ENCODE results near the gene CXCR1. TPM values are rescaled to one million over a fixed set of nuclear protein-coding genes. Genes with fewer than 3 reads are reported as not detected.

CXCR1 gene
- total RNA-seq, 2 experiments from 2014 or later: not detected

DNA sequence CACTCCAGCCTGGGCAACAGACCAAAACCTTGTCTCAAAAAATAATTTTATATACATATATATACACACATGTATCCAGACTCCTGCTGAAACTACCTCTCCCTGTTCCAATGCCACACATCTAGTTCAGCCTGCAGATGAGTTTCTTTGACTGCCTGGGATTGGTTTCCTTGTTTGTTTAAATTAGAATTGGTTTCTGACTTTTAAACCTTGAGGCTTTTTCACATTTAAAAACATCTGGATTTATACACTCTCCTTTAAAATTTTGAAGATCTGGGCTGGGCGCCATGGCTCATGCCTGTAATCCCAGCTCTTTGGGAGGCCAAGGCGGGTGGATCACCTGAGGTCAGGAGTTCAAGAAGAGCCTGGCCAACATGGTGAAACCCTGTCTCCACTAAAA lies 21.8 kb upstream of the CXCR1 start:
- ChIA-PET CTCF (ENCODE audit: unreplicated experiment) (no interaction called here), POLR2A (interaction anchor here (0.7 to 1.1 kb wide), 2 partner anchors 41 to 509 kb away, joined by 3 read pairs; no protein-coding TSS in a partner anchor)
- Histone ChIP-seq H3K79me2 (ENCODE audit: insufficient read depth, low read depth, low read length) (no peaks in the 10 kb centered on the region), H3K4me3 (ENCODE audit: low read depth, low read length, poor library complexity, severe bottlenecking) (no peak overlapping the region), H3K9me2 (ENCODE audit: insufficient read depth, low read length) (no peaks in the 10 kb centered on the region), H3K4me2 (ENCODE audit: low read length) (no peak overlapping the region), H4K20me1 (ENCODE audit: insufficient read depth, low read length) (no peaks in the 10 kb centered on the region), H2AFZ (ENCODE audit: low read length) (no peak overlapping the region), H3K4me1 (ENCODE audit: insufficient read depth, low read length, poor library complexity, severe bottlenecking) (peaks cover 6% of the 10 kb centered on the region), H3K9me3 (ENCODE audit: low read length) (no peaks in the 10 kb centered on the region), H3K36me3 (ENCODE audit: insufficient read depth, low read length) (no peaks in the 10 kb centered on the region), H3K27ac (ENCODE audit: low read depth, low read length, poor library complexity, severe bottlenecking) (no peak overlapping the region)
- intact Hi-C loops (cut with micrococcal nuclease; ENCODE audit: unreplicated experiment): no loop called here
- TF ChIP-seq EZH2phosphoT487 (IDR thresholded peaks at IDR 0.05; ENCODE audit: borderline replicate concordance, low read depth, low read length): no peak
- TF ChIP-seq, protein P1, sequence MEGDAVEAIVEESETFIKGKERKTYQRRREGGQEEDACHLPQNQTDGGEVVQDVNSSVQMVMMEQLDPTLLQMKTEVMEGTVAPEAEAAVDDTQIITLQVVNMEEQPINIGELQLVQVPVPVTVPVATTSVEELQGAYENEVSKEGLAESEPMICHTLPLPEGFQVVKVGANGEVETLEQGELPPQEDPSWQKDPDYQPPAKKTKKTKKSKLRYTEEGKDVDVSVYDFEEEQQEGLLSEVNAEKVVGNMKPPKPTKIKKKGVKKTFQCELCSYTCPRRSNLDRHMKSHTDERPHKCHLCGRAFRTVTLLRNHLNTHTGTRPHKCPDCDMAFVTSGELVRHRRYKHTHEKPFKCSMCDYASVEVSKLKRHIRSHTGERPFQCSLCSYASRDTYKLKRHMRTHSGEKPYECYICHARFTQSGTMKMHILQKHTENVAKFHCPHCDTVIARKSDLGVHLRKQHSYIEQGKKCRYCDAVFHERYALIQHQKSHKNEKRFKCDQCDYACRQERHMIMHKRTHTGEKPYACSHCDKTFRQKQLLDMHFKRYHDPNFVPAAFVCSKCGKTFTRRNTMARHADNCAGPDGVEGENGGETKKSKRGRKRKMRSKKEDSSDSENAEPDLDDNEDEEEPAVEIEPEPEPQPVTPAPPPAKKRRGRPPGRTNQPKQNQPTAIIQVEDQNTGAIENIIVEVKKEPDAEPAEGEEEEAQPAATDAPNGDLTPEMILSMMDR (conservative IDR thresholded peaks at IDR 0.05; ENCODE audit: low read length): no peak
- no peak for DNase-seq (ENCODE audit: low spot score)
- no TSS peak for BruUV-seq (replicated peaks)

DNA sequence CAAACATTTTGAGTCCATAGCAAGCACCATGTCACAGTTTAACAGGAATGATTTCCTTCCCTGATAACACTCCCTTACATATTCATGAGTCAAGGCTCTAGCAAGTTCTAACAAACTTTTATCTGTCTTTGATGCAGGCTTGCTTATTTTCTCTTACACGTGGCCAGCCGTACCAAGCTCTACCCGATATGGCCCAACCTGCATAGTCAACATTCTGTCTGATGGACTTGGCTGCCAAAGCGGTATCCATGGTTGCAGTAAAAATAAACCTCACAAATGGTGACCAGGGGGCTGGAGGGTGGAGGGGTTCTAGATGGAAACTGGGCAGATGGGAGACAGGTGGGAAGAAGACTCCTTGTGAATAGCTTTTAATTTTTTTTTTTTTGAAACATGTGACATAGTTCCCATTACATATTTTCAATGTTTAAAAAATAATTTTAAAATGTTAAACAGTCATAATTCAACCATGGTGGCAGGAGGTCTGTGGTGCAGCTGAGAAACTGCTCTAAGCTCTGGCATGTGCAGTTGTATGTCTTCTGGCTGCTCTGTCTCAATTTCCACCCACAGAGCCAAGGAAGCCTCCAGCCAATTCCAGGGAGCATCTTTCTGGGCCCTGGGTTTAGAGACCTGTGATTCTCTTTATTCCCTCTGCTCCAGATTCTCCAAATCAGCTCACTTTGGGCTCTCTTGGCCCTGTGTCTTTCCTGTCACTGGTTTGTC lies 20.7 kb upstream of the CXCR1 start:
- ChIA-PET POLR2A (interaction anchor here (0.6 kb wide), 1 partner anchor 180 kb away, joined by 4 read pairs; no protein-coding TSS in a partner anchor), CTCF (ENCODE audit: unreplicated experiment) (no interaction called here)
- intact Hi-C loops (cut with micrococcal nuclease; ENCODE audit: unreplicated experiment): loop anchor here (2.0 kb wide), 1 partner anchor 209 kb away; no protein-coding TSS in a partner anchor
- H3K9me3 ChIP-seq (ENCODE audit: low read length): no peaks in the 10 kb centered on the region
- no peaks in the 10 kb centered on the region for H4K20me1 ChIP-seq (ENCODE audit: insufficient read depth, low read length)
- DNase-seq (ENCODE audit: low spot score): no peak
- H3K4me3 ChIP-seq (ENCODE audit: low read depth, low read length, poor library complexity, severe bottlenecking): no peak overlapping the region
- no peaks in the 10 kb centered on the region for H3K9me2 ChIP-seq (ENCODE audit: insufficient read depth, low read length)
- H3K36me3 ChIP-seq (ENCODE audit: insufficient read depth, low read length): no peaks in the 10 kb centered on the region
- H3K4me2 ChIP-seq (ENCODE audit: low read length): no peak overlapping the region
- peaks cover 6% of the 10 kb centered on the region for H3K4me1 ChIP-seq (ENCODE audit: insufficient read depth, low read length, poor library complexity, severe bottlenecking)
- peak overlapping the region; percentile 94; the same call in 1 of the 2 replicates for H2AFZ ChIP-seq (ENCODE audit: low read length)
- no peaks in the 10 kb centered on the region for H3K79me2 ChIP-seq (ENCODE audit: insufficient read depth, low read depth, low read length)
- TF ChIP-seq, protein P1 (conservative IDR thresholded peaks at IDR 0.05; ENCODE audit: low read length): no peak
- TF ChIP-seq EZH2phosphoT487 (IDR thresholded peaks at IDR 0.05; ENCODE audit: borderline replicate concordance, low read depth, low read length): no peak
- no peak overlapping the region for H3K27ac ChIP-seq (ENCODE audit: low read depth, low read length, poor library complexity, severe bottlenecking)
- BruUV-seq (replicated peaks): no TSS peak

DNA sequence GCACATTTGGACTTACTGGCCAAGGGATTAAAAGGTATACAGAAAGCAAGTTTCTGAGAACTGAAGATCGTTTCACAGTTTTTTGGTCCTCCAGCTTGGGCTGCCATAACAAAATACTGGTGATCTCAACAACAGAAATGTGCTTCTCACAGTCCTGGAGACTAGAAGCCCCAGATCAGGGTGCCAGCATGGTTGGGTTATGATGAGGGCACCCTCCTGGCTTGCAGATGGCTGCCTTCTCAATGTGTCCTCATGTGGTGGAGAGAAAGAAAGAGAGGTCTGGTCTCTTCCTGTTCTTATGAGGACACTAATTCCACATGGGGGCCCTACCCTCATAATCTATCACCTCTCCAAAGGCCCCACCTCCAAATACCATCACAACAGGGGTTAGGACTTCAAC lies 20.1 kb upstream of the CXCR1 start:
- no peaks in the 10 kb centered on the region for H3K79me2 ChIP-seq (ENCODE audit: insufficient read depth, low read depth, low read length)
- peak overlapping the region; percentile 94 for H2AFZ ChIP-seq (ENCODE audit: low read length)
- intact Hi-C loops (cut with micrococcal nuclease; ENCODE audit: unreplicated experiment): loop anchor here (1.0 to 2.0 kb wide), 3 partner anchors 70 to 210 kb away; partner anchors contain the start of genes AAMP and PNKD
- H4K20me1 ChIP-seq (ENCODE audit: insufficient read depth, low read length): no peaks in the 10 kb centered on the region
- no peaks in the 10 kb centered on the region for H3K9me2 ChIP-seq (ENCODE audit: insufficient read depth, low read length)
- no peak overlapping the region for H3K4me3 ChIP-seq (ENCODE audit: low read depth, low read length, poor library complexity, severe bottlenecking)
- no peak overlapping the region for H3K4me2 ChIP-seq (ENCODE audit: low read length)
- TF ChIP-seq EZH2phosphoT487 (IDR thresholded peaks at IDR 0.05; ENCODE audit: borderline replicate concordance, low read depth, low read length): no peak
- TF ChIP-seq, protein P1 (conservative IDR thresholded peaks at IDR 0.05; ENCODE audit: low read length): no peak
- DNase-seq (ENCODE audit: low spot score): no peak
- ChIA-PET POLR2A (no interaction called here), CTCF (ENCODE audit: unreplicated experiment) (no interaction called here)
- BruUV-seq (replicated peaks): no TSS peak
- no peaks in the 10 kb centered on the region for H3K9me3 ChIP-seq (ENCODE audit: low read length)
- no peaks in the 10 kb centered on the region for H3K36me3 ChIP-seq (ENCODE audit: insufficient read depth, low read length)
- peaks cover 6% of the 10 kb centered on the region for H3K4me1 ChIP-seq (ENCODE audit: insufficient read depth, low read length, poor library complexity, severe bottlenecking)
- no peak overlapping the region for H3K27ac ChIP-seq (ENCODE audit: low read depth, low read length, poor library complexity, severe bottlenecking)
